GM20000 (cell line): ENCODE results near the gene NGFR.

Experiments used
- DNase-seq: peaks from one replicate; pipeline ENCODE4 v3.0.0; 2012; ENCODE audit warnings: low spot score
- CTCF ChIP-seq: IDR thresholded peaks from 2 replicates; pipeline ENCODE4 v1.5.1; 2012; ENCODE audit warnings: mild to moderate bottlenecking, control low read depth; ENCODE audit errors: extremely low read depth, missing control alignments

Gene NGFR

GRCh38 chr17:49543860-49544259 is 48.8 kb downstream of the NGFR start:
- no peak for TF ChIP-seq CTCF
- no peak for DNase-seq

GRCh38 chr17:49545007-49545660 is 50.0 kb downstream of the NGFR start:
- TF ChIP-seq CTCF, result no peak
- peak; percentile 4 for DNase-seq

- TF ChIP-seq CTCF, result no peak
- peak; percentile 3 for DNase-seq
Observed at GRCh38 chr17:49545806-49546545, 50.9 kb downstream of the NGFR start.

GRCh38 chr17:49546546-49547535 is 51.7 kb downstream of the NGFR start:
- TF ChIP-seq CTCF, result no peak
- peak; percentile 4 for DNase-seq

- no peak for TF ChIP-seq CTCF
- peak; percentile 6 for DNase-seq
Observed at GRCh38 chr17:49547566-49547965, 52.5 kb downstream of the NGFR start.

GRCh38 chr17:49548051-49548505 is 53.0 kb downstream of the NGFR start:
- no peak for TF ChIP-seq CTCF
- DNase-seq, result peak; percentile 3
